Measurements from ENCODE around the gene METTL2A.
"Not testable (repeated sequence)": the region's sequence is repeated elsewhere in the genome, so short reads cannot be mapped to it uniquely, and the experiment has no call there.

The METTL2A gene

GRCh38 chr17:62470666-62471379, 47.1 kb downstream of the METTL2A start:
- peak; percentile 52 to 65 for DNase-seq (ENCODE audit: low read depth in 1 of 2, low spot score in 1 of 2)

GRCh38 chr17:62471380-62471880, 47.7 kb downstream of the METTL2A start:
- not testable (repeated sequence) for DNase-seq (ENCODE audit: low read depth in 1 of 2, low spot score in 1 of 2)

GRCh38 chr17:62473030-62473982, 49.6 kb downstream of the METTL2A start:
- not testable (repeated sequence) for DNase-seq (ENCODE audit: low read depth in 1 of 2, low spot score in 1 of 2)

GRCh38 chr17:62477111-62477510, 53.4 kb downstream of the METTL2A start:
- not testable (repeated sequence) for DNase-seq (ENCODE audit: low read depth in 1 of 2, low spot score in 1 of 2)

GRCh38 chr17:62477718-62478408, 54.2 kb downstream of the METTL2A start:
- DNase-seq (ENCODE audit: low read depth in 1 of 2, low spot score in 1 of 2): peak; percentile 13 to 22

- DNase-seq (ENCODE audit: low read depth in 1 of 2, low spot score in 1 of 2): peak; percentile 44 to 70
These were observed 54.8 kb downstream of the METTL2A start, which contains the start of gene TLK2 for GRCh38 chr17:62478424-62478879. Gene TLK2 (plus strand): TSS chr17:62478825. CDS start chr17:62481126, 2,301 bp downstream.

GRCh38 chr17:62478880-62479638, 55.4 kb downstream of the METTL2A start:
- DNase-seq (ENCODE audit: low read depth in 1 of 2, low spot score in 1 of 2): peak; percentile 9 to 28

- not testable (repeated sequence) for DNase-seq (ENCODE audit: low read depth in 1 of 2, low spot score in 1 of 2)
These were observed 56.1 kb downstream of the METTL2A start for GRCh38 chr17:62479639-62480258.

- DNase-seq (ENCODE audit: low read depth in 1 of 2, low spot score in 1 of 2): not testable (repeated sequence)
These were observed 58.9 kb downstream of the METTL2A start for GRCh38 chr17:62482553-62482952.

GRCh38 chr17:62490990-62491389, 67.3 kb downstream of the METTL2A start:
- DNase-seq (ENCODE audit: low read depth in 1 of 2, low spot score in 1 of 2): not testable (repeated sequence)

GRCh38 chr17:62493049-62493655, 69.5 kb downstream of the METTL2A start:
- DNase-seq (ENCODE audit: low read depth in 1 of 2, low spot score in 1 of 2): not testable (repeated sequence)

- DNase-seq (ENCODE audit: low read depth in 1 of 2, low spot score in 1 of 2): not testable (repeated sequence)
These were observed 70.4 kb downstream of the METTL2A start for GRCh38 chr17:62494073-62494472.

- not testable (repeated sequence) for DNase-seq (ENCODE audit: low read depth in 1 of 2, low spot score in 1 of 2)
These were observed 72.6 kb downstream of the METTL2A start for GRCh38 chr17:62496344-62496743.

GRCh38 chr17:62498796-62499195, 75.1 kb downstream of the METTL2A start:
- not testable (repeated sequence) for DNase-seq (ENCODE audit: low read depth in 1 of 2, low spot score in 1 of 2)
